Common myeloid progenitor, CD34-positive (primary cell): ENCODE data around the gene RAPGEF6.
"Not testable (repeated sequence)": the region's sequence is repeated elsewhere in the genome, so short reads cannot be mapped to it uniquely, and the experiment has no call there.

Source experiments
- CTCF ChIA-PET: fragments of 350-600 bp; sonication (Branson Sonifier 250); formaldehyde crosslinking; loops from one replicate; lab custom pipeline; 2021; ENCODE audit warnings: antibody characterized with exemption; lab: Charles Lee
- POLR2A ChIA-PET: fragments of 350-600 bp; sonication (Branson Sonifier 250); formaldehyde crosslinking; loops from one replicate; lab custom pipeline; 2021; ENCODE audit warnings: antibody characterized with exemption; lab: Charles Lee
- DNase-seq, 3 donors: peaks; one replicate each; pipeline versions ENCODE4 v3.0.0 to v3.0.0-alpha.2; 2013
- H3K27ac ChIP-seq, 2 experiments: 1 replicate in 1 of 2; 2 replicates in 1 of 2; pipeline ENCODE4 v1.7.0; 2013; ENCODE audit warnings: inconsistent platforms in 2 of 2, low read length in 2 of 2, mild to moderate bottlenecking in 2 of 2, low read depth in 1 of 2, moderate library complexity in 1 of 2; ENCODE audit not compliant: severe bottlenecking in 2 of 2, insufficient read depth in 1 of 2, poor library complexity in 1 of 2
- H3K27me3 ChIP-seq, 5 experiments: replicated peaks in 2 of 5; 1 replicate in 3 of 5; 2 replicates in 2 of 5; pipeline versions ENCODE4 v1.6.1 to v1.7.0; 2013; ENCODE audit warnings: low read length in 4 of 5, mild to moderate bottlenecking in 2 of 5, moderate library complexity in 2 of 5, inconsistent platforms in 1 of 5; ENCODE audit not compliant: insufficient read depth in 5 of 5, control insufficient read depth in 4 of 5
- H3K36me3 ChIP-seq, 4 experiments: 1 replicate in 2 of 4; 2 replicates in 2 of 4; pipeline versions ENCODE4 v1.6.1 to v1.7.0; 2013; ENCODE audit warnings: low read length in 3 of 4, control low read depth in 1 of 4, mild to moderate bottlenecking in 1 of 4; ENCODE audit not compliant: control insufficient read depth in 4 of 4, insufficient read depth in 4 of 4
- H3K4me1 ChIP-seq, 4 experiments: 1 replicate in 3 of 4; 2 replicates in 1 of 4; pipeline versions ENCODE4 v1.6.1 to v1.7.1; 2013; ENCODE audit warnings: low read length in 3 of 4, mild to moderate bottlenecking in 3 of 4, control low read depth in 1 of 4, inconsistent platforms in 1 of 4, moderate library complexity in 1 of 4; ENCODE audit not compliant: control insufficient read depth in 4 of 4, insufficient read depth in 4 of 4; ENCODE audit errors: control extremely low read depth in 1 of 4
- H3K4me3 ChIP-seq, 7 experiments: 1 replicate in 4 of 7; 2 replicates in 3 of 7; pipeline versions ENCODE4 v1.5.1 to v1.7.0; 2013; ENCODE audit warnings: mild to moderate bottlenecking in 7 of 7, low read length in 6 of 7, moderate library complexity in 6 of 7, inconsistent platforms in 2 of 7, low read depth in 2 of 7, control low read depth in 1 of 7; ENCODE audit not compliant: insufficient read depth in 4 of 7, control insufficient read depth in 1 of 7; ENCODE audit errors: extremely low read depth in 1 of 7
- H3K9me3 ChIP-seq, 5 experiments: 1 replicate in 4 of 5; 2 replicates in 1 of 5; pipeline versions ENCODE4 v1.6.1 to v1.7.1; 2013; ENCODE audit warnings: low read length in 4 of 5, mild to moderate bottlenecking in 2 of 5, inconsistent platforms in 1 of 5, low read depth in 1 of 5, moderate library complexity in 1 of 5; ENCODE audit not compliant: control insufficient read depth in 4 of 5, insufficient read depth in 2 of 5; ENCODE audit errors: control extremely low read depth in 1 of 5
- WGBS: methylation state at CpG from one replicate; pipeline ENCODE4 v1.1.5; 2013; ENCODE audit not compliant: insufficient coverage; 5-methylcytosine and 5-hydroxymethylcytosine counted together

RAPGEF6 gene

DNA sequence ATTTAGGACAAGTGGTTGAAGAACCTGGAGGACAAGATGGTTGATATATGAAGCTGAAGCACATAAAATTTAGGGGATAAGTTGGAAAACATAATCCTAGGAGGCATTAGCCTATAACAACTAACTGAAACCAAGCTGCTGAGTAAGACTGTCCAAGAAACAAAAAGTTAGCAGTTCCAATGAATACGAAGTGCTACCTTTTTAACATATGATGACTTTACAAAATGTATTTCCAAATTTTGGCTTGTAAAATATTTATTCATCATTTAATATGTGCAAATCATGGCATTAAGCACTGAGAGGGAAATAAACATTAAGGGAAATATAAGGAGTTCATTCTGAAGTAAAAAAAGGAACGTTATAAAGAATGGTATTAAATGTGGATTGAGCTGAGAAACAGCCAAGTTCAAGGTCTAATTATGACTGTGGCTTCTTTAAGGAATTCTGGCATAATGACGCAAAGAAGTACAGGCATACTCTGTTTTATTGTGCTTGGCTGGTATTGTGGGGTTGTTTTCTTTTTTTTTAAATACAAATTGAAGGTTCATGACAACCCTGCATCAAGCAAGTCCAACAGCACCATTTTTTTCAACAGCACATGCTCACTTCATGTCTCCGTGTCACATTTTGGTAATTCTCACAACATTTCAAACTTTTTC is 7.7 kb downstream of the RAPGEF6 start:
- 94% methylated on average over 2 of the region's 4 CpGs for WGBS
- Histone ChIP-seq H3K36me3 (peaks cover 0 to 8% (median under 1%) of the 10 kb centered on the region in 4 experiments), H3K4me1 (peaks cover 6 to 8% (median 8%) of the 10 kb centered on the region in 4 experiments), H3K27me3 (no peaks in the 10 kb centered on the region), H3K4me3 (no peak overlapping the region), H3K9me3 (no peaks in the 10 kb centered on the region), H3K27ac (no peak overlapping the region)
- POLR2A ChIA-PET, result no interaction called here
- CTCF ChIA-PET, result interaction anchor here (1.3 kb wide), 1 partner anchor 96 kb away, joined by 3 read pairs; no protein-coding TSS in a partner anchor
- no peak for DNase-seq

DNA sequence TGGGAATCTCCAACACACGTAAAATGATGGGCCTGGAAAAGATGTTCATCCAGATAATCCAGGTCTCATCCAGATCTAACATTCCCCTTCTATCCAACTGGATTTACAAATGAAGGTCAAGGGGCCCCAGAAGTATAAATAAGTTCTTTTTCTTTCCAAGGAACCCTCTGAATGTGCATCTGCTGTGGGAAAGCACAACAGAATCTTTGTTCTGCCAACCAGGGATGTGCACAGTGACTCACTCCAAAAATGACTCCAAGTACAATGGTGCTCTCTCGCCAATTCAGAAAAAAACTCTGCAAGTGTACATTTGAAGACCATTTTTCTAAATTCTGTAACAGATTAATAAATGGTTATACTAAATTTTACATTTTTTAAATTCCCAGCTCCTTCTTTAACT is 12.4 kb downstream of the RAPGEF6 start:
- ChIA-PET POLR2A (no interaction called here), CTCF (interaction anchor here (0.7 to 2.0 kb wide), 4 partner anchors 8 to 163 kb away, joined by 3 to 5 read pairs (median 4); no protein-coding TSS in a partner anchor)
- H3K27me3 ChIP-seq, result no peaks in the 10 kb centered on the region
- no peak overlapping the region for H3K27ac ChIP-seq
- no peak for DNase-seq
- H3K9me3 ChIP-seq, result no peaks in the 10 kb centered on the region
- peaks cover 0 to 11% (median 0%) of the 10 kb centered on the region in 4 experiments for H3K36me3 ChIP-seq
- H3K4me3 ChIP-seq, result no peak overlapping the region
- H3K4me1 ChIP-seq, result peaks cover 0 to 2% (median 0%) of the 10 kb centered on the region in 4 experiments
- 100% methylated on average over 1 of the region's 2 CpGs for WGBS

DNA sequence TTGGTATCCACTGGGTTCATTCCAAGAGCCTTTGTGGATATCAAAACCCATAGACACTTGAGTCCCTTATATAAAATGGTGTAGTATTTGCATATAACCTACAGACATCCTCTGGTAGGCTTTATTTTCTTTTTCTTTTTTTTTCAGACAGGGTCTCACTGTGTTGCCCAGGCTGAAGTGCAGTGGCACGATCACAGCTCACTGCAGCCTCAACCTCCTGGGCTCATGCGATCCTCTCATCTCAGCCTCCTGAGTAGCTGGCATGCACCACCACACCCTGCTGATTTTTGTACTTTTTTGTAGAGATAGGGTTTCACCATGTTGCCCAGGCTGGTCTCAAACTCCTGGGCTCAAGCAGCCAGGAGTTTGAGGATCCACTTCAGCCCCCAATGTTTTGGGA is 13.9 kb downstream of the RAPGEF6 start:
- DNase-seq, H3K4me3 ChIP-seq, H3K4me1 ChIP-seq, H3K9me3 ChIP-seq, H3K27ac ChIP-seq, H3K27me3 ChIP-seq, POLR2A ChIA-PET: not testable (repeated sequence)
- peaks cover 0 to 11% (median 0%) of the 10 kb centered on the region in 4 experiments for H3K36me3 ChIP-seq
- CTCF ChIA-PET, result interaction anchor here (1.8 kb wide), 1 partner anchor 10 kb away, joined by 5 read pairs; no protein-coding TSS in a partner anchor
- no CpG with 5 or more reads among the region's 2 CpGs for WGBS

DNA sequence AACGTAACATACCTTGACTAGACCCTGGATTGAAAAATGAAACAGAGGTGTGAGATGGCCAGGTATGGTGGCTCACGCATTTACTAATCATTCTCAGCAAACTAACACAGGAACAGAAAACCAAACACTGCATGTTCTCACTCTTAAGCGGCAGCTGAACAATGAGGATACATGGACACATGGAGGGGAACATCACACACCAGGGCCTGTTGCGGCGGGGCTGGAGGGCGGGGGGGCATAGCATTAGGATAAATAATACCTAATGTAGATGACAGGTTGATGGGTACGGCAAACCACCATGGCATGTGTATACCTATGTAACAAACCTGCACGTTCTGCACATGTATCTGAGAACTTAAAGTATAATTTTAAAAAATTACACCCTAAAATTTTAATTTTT is 15.9 kb downstream of the RAPGEF6 start:
- ChIA-PET CTCF (interaction anchor here (1.2 kb wide), 1 partner anchor 30 kb away, joined by 4 read pairs; no protein-coding TSS in a partner anchor), POLR2A (no interaction called here)
- Histone ChIP-seq H3K36me3 (peaks cover 0 to 14% (median 0%) of the 10 kb centered on the region in 4 experiments), H3K27ac (no peak overlapping the region), H3K27me3 (no peaks in the 10 kb centered on the region), H3K9me3 (peaks cover 0 to 6% (median 0%) of the 10 kb centered on the region in 5 experiments), H3K4me3 (no peak overlapping the region), H3K4me1 (peaks cover 5 to 10% (median 6%) of the 10 kb centered on the region in 4 experiments)
- DNase-seq, result no peak
- WGBS, result 67% methylated on average over 3 of the region's 8 CpGs

DNA sequence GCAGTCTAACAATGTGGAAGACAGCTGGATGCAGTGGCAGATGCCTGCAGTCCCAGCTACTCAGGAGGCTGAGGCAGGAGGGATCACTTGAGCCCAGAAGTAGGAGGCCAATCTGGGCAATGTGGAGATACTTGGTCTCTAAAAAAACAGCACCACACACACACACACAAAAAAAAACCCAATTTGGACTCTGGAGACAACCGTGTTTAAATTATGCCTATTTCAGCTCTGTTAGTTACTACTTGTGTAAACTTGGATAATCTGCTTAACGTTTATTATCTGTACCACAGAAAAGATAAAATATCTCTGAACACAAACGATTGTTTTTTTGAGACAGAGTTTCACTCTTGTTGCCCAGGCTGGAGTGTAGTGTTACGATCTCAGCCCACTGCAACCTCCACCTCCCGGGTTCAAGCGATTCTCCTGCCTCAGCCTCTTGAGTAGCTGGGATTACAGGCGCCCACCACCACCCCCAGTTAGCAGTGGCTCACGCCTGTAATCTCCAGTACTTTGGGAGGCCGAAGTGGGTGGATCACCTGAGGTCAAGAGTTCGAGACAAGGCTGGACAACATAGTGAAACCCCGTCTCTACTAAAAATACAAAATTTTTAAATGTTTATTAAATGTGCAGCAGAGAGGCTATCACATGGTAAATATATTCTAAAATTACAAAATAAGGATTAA is 17.7 kb downstream of the RAPGEF6 start:
- ChIA-PET CTCF (interaction anchor here (0.9 to 1.2 kb wide), 3 partner anchors 11 to 27 kb away, joined by 3 to 4 read pairs (median 3); no protein-coding TSS in a partner anchor), POLR2A (no interaction called here)
- Histone ChIP-seq H3K4me1 (peaks cover 5 to 10% (median 6%) of the 10 kb centered on the region in 4 experiments), H3K9me3 (peaks cover 0 to 6% (median 0%) of the 10 kb centered on the region in 5 experiments), H3K4me3 (no peak overlapping the region), H3K36me3 (peaks cover 0 to 7% (median 0%) of the 10 kb centered on the region in 4 experiments), H3K27ac (no peak overlapping the region), H3K27me3 (no peaks in the 10 kb centered on the region)
- 98% methylated on average over 5 of the region's 11 CpGs for WGBS
- no peak for DNase-seq

DNA sequence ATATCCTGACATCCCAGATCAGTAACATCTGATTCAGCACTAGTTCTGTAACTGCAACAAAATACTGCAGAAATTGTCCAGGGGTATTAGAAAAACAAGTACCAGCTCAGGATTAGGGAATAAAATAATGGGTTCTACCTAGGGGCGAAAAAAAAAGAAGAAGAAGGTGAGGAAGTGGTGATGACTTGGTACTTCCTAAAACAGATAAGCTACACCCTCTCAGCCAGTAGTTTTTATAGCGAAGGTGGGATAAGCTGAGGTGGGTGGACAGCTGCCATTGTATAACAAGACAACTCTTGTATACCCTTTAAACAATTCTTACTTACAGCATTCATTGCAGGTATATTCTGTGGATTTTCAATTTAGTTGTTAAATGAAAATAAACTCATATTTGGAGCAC is 19.1 kb downstream of the RAPGEF6 start:
- 14% methylated on average over 1 of the region's 2 CpGs for WGBS
- Histone ChIP-seq H3K36me3 (peaks cover 0 to 4% (median 1%) of the 10 kb centered on the region in 4 experiments), H3K9me3 (peaks cover 0 to 6% (median 0%) of the 10 kb centered on the region in 5 experiments), H3K27me3 (no peaks in the 10 kb centered on the region), H3K27ac (no peak overlapping the region), H3K4me3 (no peak overlapping the region), H3K4me1 (peaks cover 5 to 10% (median 6%) of the 10 kb centered on the region in 4 experiments)
- ChIA-PET CTCF (interaction anchor here (1.0 to 2.2 kb wide), 4 partner anchors 10 to 27 kb away, joined by 3 to 5 read pairs (median 5); no protein-coding TSS in a partner anchor), POLR2A (no interaction called here)
- peak in 2 of 3 donors; percentile 51 to 59 for DNase-seq
